AG04450 (cell line): ENCODE data around the gene SND1. TPM values are rescaled to one million over a fixed set of nuclear protein-coding genes. Genes with fewer than 3 reads are reported as not detected.

Source experiments
- CTCF ChIA-PET: fragments of 300-600, 350-600 bp; formaldehyde crosslinking; extraction: SDS; loops from one replicate; lab custom pipeline; 2022; ENCODE audit warnings: antibody characterized with exemption, inconsistent platforms; lab: Charles Lee
- POLR2A ChIA-PET: fragments of 350-600 bp; formaldehyde crosslinking; extraction: SDS; loops from one replicate; lab custom pipeline; 2021; ENCODE audit warnings: antibody characterized with exemption, inconsistent platforms; lab: Yijun Ruan, JAX
- DNase-seq: peaks from one replicate; pipeline ENCODE4 v3.0.0-alpha.2; 2011; ENCODE audit warnings: low read depth, low spot score
- H3K27ac ChIP-seq: one replicate; pipeline ENCODE4 v1.5.1; 2012; ENCODE audit warnings: low read depth, low read length, control low read depth
- H3K27me3 ChIP-seq: one replicate; pipeline ENCODE4 v1.6.0; 2012; ENCODE audit warnings: low read length; ENCODE audit not compliant: control insufficient read depth, insufficient read depth
- H3K4me3 ChIP-seq: 2 replicates; pipeline ENCODE4 v1.5.1; 2011; ENCODE audit warnings: mild to moderate bottlenecking, low read depth, low read length, control low read depth
- H3K9me3 ChIP-seq: 2 replicates; pipeline ENCODE4 v1.5.1; 2012; ENCODE audit warnings: low read length; ENCODE audit not compliant: control insufficient read depth, insufficient read depth
- CTCF ChIP-seq: IDR thresholded peaks from 2 replicates; pipeline ENCODE4 v1.5.1; 2011; ENCODE audit warnings: low read depth, low read length, control low read depth, inconsistent platforms
- polyA plus RNA-seq: library from polyadenylated mRNA; depleted of rRNA; stranded (reverse); fragments of >200 nt; gene quantifications from 2 replicates; pipeline ENCODE4 v1.2.3, GENCODE V29; 2011

SND1 gene
- polyA plus RNA-seq, 1 experiment: 247 TPM

- no peak for TF ChIP-seq CTCF
- ChIA-PET POLR2A (no interaction called here), CTCF (interaction anchor here (0.6 kb wide), 1 partner anchor 171 kb away, joined by 4 read pairs; no protein-coding TSS in a partner anchor)
Measured at GRCh38 chr7:128037880-128038619, 386.1 kb downstream of the SND1 start.

DNA sequence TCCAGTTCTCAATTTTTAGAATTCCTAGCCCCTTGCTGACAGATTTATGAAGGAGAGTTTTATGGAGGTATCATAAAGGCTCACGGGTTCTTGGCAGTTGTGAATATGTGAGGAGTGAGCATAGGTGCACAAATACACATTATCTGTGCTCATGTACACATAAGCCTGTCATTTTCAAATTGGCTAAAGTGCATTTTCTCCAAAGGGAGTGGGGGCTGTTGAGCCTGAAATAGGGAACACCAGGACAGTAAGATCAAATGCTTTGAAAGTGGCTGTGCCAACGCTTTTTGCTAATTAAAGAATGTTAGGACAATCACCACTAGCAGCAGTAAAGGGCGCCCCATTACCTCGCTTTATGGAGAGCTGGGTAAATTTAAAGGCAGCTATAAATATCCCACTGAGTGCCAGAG is 387.6 kb downstream of the SND1 start:
- ChIA-PET POLR2A (no interaction called here), CTCF (interaction anchor here (0.6 kb wide), 1 partner anchor 32 kb away, joined by 5 read pairs; no protein-coding TSS in a partner anchor)
- DNase-seq: no peak
- Histone ChIP-seq H3K9me3 (no peaks in the 10 kb centered on the region), H3K4me3 (no peak overlapping the region), H3K27me3 (no peaks in the 10 kb centered on the region), H3K27ac (no peak overlapping the region)
- TF ChIP-seq CTCF: no peak

More at GRCh38 chr7:128037880-128038619, 386.1 kb downstream of the SND1 start:
- Histone ChIP-seq H3K9me3 (no peaks in the 10 kb centered on the region), H3K27ac (no peak overlapping the region), H3K27me3 (no peaks in the 10 kb centered on the region), H3K4me3 (no peak overlapping the region)
- no peak for DNase-seq

DNA sequence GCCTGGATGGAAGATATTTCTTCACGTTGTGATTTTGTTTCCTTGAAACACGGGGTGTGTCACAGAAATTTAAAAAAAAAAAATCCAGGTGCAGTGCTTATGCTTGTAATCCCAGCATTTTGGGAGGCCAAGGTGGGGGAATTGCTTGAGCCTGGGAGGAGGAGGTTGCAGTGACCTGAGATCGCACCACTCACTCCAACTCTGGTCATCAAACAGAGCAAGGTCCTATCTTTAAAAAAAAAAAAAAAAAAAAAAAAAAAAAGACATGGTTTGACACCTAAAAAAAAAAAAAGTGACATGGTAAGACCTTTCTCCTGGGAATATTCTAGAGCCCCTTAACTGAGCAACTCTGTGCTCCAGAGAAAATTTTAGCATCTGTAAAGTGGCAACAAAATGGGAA is 388.2 kb downstream of the SND1 start:
- Histone ChIP-seq H3K27ac (no peak overlapping the region), H3K9me3 (no peaks in the 10 kb centered on the region), H3K27me3 (no peaks in the 10 kb centered on the region), H3K4me3 (no peak overlapping the region)
- CTCF ChIA-PET: interaction anchor here (2.1 kb wide), 1 partner anchor 170 kb away, joined by 6 read pairs; no protein-coding TSS in a partner anchor
- no peak for DNase-seq
- POLR2A ChIA-PET: no interaction called here
- TF ChIP-seq CTCF: no peak

- Histone ChIP-seq H3K27ac (no peak overlapping the region), H3K9me3 (no peaks in the 10 kb centered on the region), H3K4me3 (no peak overlapping the region), H3K27me3 (no peaks in the 10 kb centered on the region)
- POLR2A ChIA-PET: no interaction called here
- peak; percentile 36 for DNase-seq
- CTCF ChIA-PET: interaction anchor here (0.5 to 2.1 kb wide), 3 partner anchors 167 to 371 kb away, joined by 3 to 6 read pairs (median 4); no protein-coding TSS in a partner anchor
- TF ChIP-seq CTCF: no peak
Measured at GRCh38 chr7:128041203-128041602, 389.2 kb downstream of the SND1 start.

- CTCF ChIA-PET: interaction anchor here (1.8 to 2.1 kb wide), 2 partner anchors 166 to 168 kb away, joined by 3 to 6 read pairs; no protein-coding TSS in a partner anchor
- no peak for DNase-seq
- H3K4me3 ChIP-seq: no peak overlapping the region
- H3K27me3 ChIP-seq: no peaks in the 10 kb centered on the region
- POLR2A ChIA-PET: no interaction called here
- no peaks in the 10 kb centered on the region for H3K9me3 ChIP-seq
- no peak for TF ChIP-seq CTCF
- H3K27ac ChIP-seq: no peak overlapping the region
Measured at GRCh38 chr7:128042012-128042411, 390.0 kb downstream of the SND1 start.
